ENCODE results near the gene NAE1. TPM values are rescaled to one million over a fixed set of nuclear protein-coding genes. Genes with fewer than 3 reads are reported as not detected.

The NAE1 gene
- total and polyA plus RNA-seq, 12 donors, result 23.7 to 35.9 (median 30.7) TPM

- DNase-seq (no peak), ATAC-seq (no peak)
- Histone ChIP-seq H3K4me3 (no peak overlapping the region), H3K4me1 (peaks cover 0 to 13% (median 3%) of the 10 kb centered on the region in 9 donors), H3K36me3 (peaks cover 0 to 94% (median 37%) of the 10 kb centered on the region in 9 donors), H3K27ac (no peak overlapping the region), H3K27me3 (no peaks in the 10 kb centered on the region), H3K9me3 (no peaks in the 10 kb centered on the region)
- intact Hi-C loops (cut with DNase I), result no loop called here
- no peak for TF ChIP-seq CTCF (IDR thresholded peaks at IDR 0.05)
- WGBS, 2 donors, result 93 to 99% methylated on average over 4 of the region's 4 CpGs
These were observed 6.8 kb downstream of the NAE1 start for GRCh38 chr16:66824006-66824405.

- Histone ChIP-seq H3K27ac (no peak overlapping the region), H3K4me1 (no peaks in the 10 kb centered on the region), H3K4me3 (no peak overlapping the region), H3K9me3 (no peaks in the 10 kb centered on the region), H3K36me3 (peaks cover 0 to 100% (median 51%) of the 10 kb centered on the region in 9 donors), H3K27me3 (no peaks in the 10 kb centered on the region)
- no peak for TF ChIP-seq CTCF (IDR thresholded peaks at IDR 0.05)
- intact Hi-C loops (cut with DNase I), result no loop called here
- WGBS, 2 donors, result 94 to 98% methylated on average over 2 of the region's 2 CpGs
- DNase-seq (no peak), ATAC-seq (no peak)
These were observed 16.0 kb downstream of the NAE1 start for GRCh38 chr16:66814734-66815133.

GRCh38 chr16:66811043-66811442 lies 19.7 kb downstream of the NAE1 start:
- DNase-seq, result no peak
- WGBS, 2 donors, result 97% methylated on average over 7 of the region's 7 CpGs
- no peak overlapping the region for H3K27ac ChIP-seq
- intact Hi-C loops (cut with DNase I), result no loop called here
- peaks cover 0 to 100% (median 53%) of the 10 kb centered on the region in 9 donors for H3K36me3 ChIP-seq
- no peak overlapping the region for H3K4me3 ChIP-seq
- no peaks in the 10 kb centered on the region for H3K27me3 ChIP-seq
- H3K4me1 ChIP-seq, result no peaks in the 10 kb centered on the region
- no peaks in the 10 kb centered on the region for H3K9me3 ChIP-seq
- ATAC-seq, result no peak
- TF ChIP-seq CTCF (IDR thresholded peaks at IDR 0.05), result no peak

GRCh38 chr16:66810391-66810790 lies 20.4 kb downstream of the NAE1 start:
- WGBS, 2 donors, result 76 to 83% methylated on average over 4 of the region's 4 CpGs
- Histone ChIP-seq H3K9me3 (no peaks in the 10 kb centered on the region), H3K27ac (no peak overlapping the region), H3K36me3 (peaks cover 0 to 100% (median 54%) of the 10 kb centered on the region in 9 donors), H3K27me3 (no peaks in the 10 kb centered on the region), H3K4me1 (no peaks in the 10 kb centered on the region), H3K4me3 (no peak overlapping the region)
- intact Hi-C loops (cut with DNase I), result no loop called here
- DNase-seq, result no peak
- TF ChIP-seq CTCF (IDR thresholded peaks at IDR 0.05), result no peak
- no peak for ATAC-seq
